HEK293 (cell line): ENCODE data around the gene PXYLP1.

Source experiments
- BCL11B ChIP-seq: fragments of 450-650 bp; formaldehyde crosslinking; IDR thresholded peaks from 2 replicates; pipeline ENCODE4 v1.5.1; 2016; ENCODE audit warnings: low read depth, missing biosample characterization, missing genetic modification characterization
- BCL6B ChIP-seq: fragments of 450-650 bp; formaldehyde crosslinking; IDR thresholded peaks from 2 replicates; pipeline ENCODE4 v1.5.1; 2017; ENCODE audit warnings: missing biosample characterization, missing genetic modification characterization
- KLF1 ChIP-seq: fragments of 450-650 bp; formaldehyde crosslinking; IDR thresholded peaks from 2 replicates; pipeline ENCODE4 v1.5.1; 2016; ENCODE audit warnings: missing biosample characterization, missing genetic modification characterization
- KLF7 ChIP-seq: fragments of 450-650 bp; formaldehyde crosslinking; IDR thresholded peaks from 2 replicates; pipeline ENCODE4 v1.5.1; 2016; ENCODE audit warnings: missing biosample characterization, missing genetic modification characterization, borderline replicate concordance
- PRDM2 ChIP-seq: fragments of 450-650 bp; formaldehyde crosslinking; IDR thresholded peaks from 2 replicates; pipeline ENCODE4 v1.5.1; 2016; ENCODE audit warnings: missing biosample characterization, missing genetic modification characterization, borderline replicate concordance
- SCRT1 ChIP-seq: fragments of 450-650 bp; formaldehyde crosslinking; IDR thresholded peaks from 2 replicates; pipeline ENCODE4 v1.5.1; 2016; ENCODE audit warnings: missing biosample characterization, missing genetic modification characterization, borderline replicate concordance
- YY2 ChIP-seq: fragments of 450-650 bp; formaldehyde crosslinking; IDR thresholded peaks from 2 replicates; pipeline ENCODE4 v1.5.1; 2016; ENCODE audit warnings: missing biosample characterization, missing genetic modification characterization
- ZBTB20 ChIP-seq: fragments of 450-650 bp; formaldehyde crosslinking; IDR thresholded peaks from 2 replicates; pipeline ENCODE4 v1.5.1; 2016; ENCODE audit warnings: missing biosample characterization, missing genetic modification characterization
- ZEB2 ChIP-seq: fragments of 450-650 bp; formaldehyde crosslinking; IDR thresholded peaks from 2 replicates; pipeline ENCODE4 v1.5.1; 2016; ENCODE audit warnings: missing biosample characterization, missing genetic modification characterization
- ZFHX2 ChIP-seq: fragments of 450-650 bp; formaldehyde crosslinking; conservative IDR thresholded peaks from 2 replicates; pipeline ENCODE4 v1.5.1; 2016; ENCODE audit warnings: missing biosample characterization, missing genetic modification characterization
- ZNF140 ChIP-seq: fragments of 450-650 bp; formaldehyde crosslinking; IDR thresholded peaks from 2 replicates; pipeline ENCODE4 v1.5.1; 2016; ENCODE audit warnings: missing biosample characterization, missing genetic modification characterization
- ZNF146 ChIP-seq: fragments of 450-650 bp; formaldehyde crosslinking; IDR thresholded peaks from 2 replicates; pipeline ENCODE4 v1.5.1; 2016; ENCODE audit warnings: missing biosample characterization, missing genetic modification characterization
- ZNF148 ChIP-seq: fragments of 450-650 bp; formaldehyde crosslinking; IDR thresholded peaks from 2 replicates; pipeline ENCODE4 v1.5.0; 2017; ENCODE audit warnings: missing biosample characterization, missing genetic modification characterization, borderline replicate concordance
- ZNF157 ChIP-seq: fragments of 450-650 bp; formaldehyde crosslinking; IDR thresholded peaks from 2 replicates; pipeline ENCODE4 v1.5.1; 2016; ENCODE audit warnings: missing biosample characterization, missing genetic modification characterization
- ZNF16 ChIP-seq: fragments of 450-650 bp; formaldehyde crosslinking; IDR thresholded peaks from 2 replicates; pipeline ENCODE4 v1.5.1; 2016; ENCODE audit warnings: low read depth, missing biosample characterization, missing genetic modification characterization
- ZNF239 ChIP-seq: fragments of 450-650 bp; formaldehyde crosslinking; IDR thresholded peaks from 2 replicates; pipeline ENCODE4 v1.5.1; 2016; ENCODE audit warnings: missing biosample characterization, missing genetic modification characterization
- ZNF274 ChIP-seq, 2 experiments: fragments of 200-500 bp in 1 of 2; fragments of 450-650 bp in 1 of 2; sonication (Bioruptor generic) in 1 of 2; formaldehyde crosslinking in 1 of 2; IDR thresholded peaks; 2 replicates each; pipeline versions ENCODE4 v1.5.1 to v1.6.1; 2014 to 2016; ENCODE audit warnings: borderline replicate concordance in 1 of 2, inconsistent platforms in 1 of 2, low read length in 1 of 2, missing biosample characterization in 1 of 2, missing genetic modification characterization in 1 of 2
- ZNF324 ChIP-seq: fragments of 450-650 bp; formaldehyde crosslinking; IDR thresholded peaks from 2 replicates; pipeline ENCODE4 v1.5.1; 2016; ENCODE audit warnings: missing biosample characterization, missing genetic modification characterization
- ZNF394 ChIP-seq: fragments of 450-650 bp; formaldehyde crosslinking; IDR thresholded peaks from 2 replicates; pipeline ENCODE4 v1.5.1; 2016; ENCODE audit warnings: missing biosample characterization, missing genetic modification characterization, mild to moderate bottlenecking, moderate library complexity, borderline replicate concordance
- ZNF596 ChIP-seq: fragments of 450-650 bp; IDR thresholded peaks from 2 replicates; pipeline ENCODE4 v1.5.0; 2018; ENCODE audit warnings: missing biosample characterization, mild to moderate bottlenecking, missing genetic modification characterization, moderate library complexity
- ZNF654 ChIP-seq: fragments of 450-650 bp; formaldehyde crosslinking; IDR thresholded peaks from 2 replicates; pipeline ENCODE4 v1.5.1; 2016; ENCODE audit warnings: low read depth, missing biosample characterization, missing genetic modification characterization
- ZNF843 ChIP-seq: fragments of 450-650 bp; formaldehyde crosslinking; IDR thresholded peaks from 2 replicates; pipeline ENCODE4 v1.5.1; 2016; ENCODE audit warnings: missing biosample characterization, missing genetic modification characterization
- TF ChIP-seq, protein P1 (sequence below): fragments of 450-650 bp; formaldehyde crosslinking; IDR thresholded peaks from 2 replicates; pipeline ENCODE4 v1.5.1; 2017; ENCODE audit warnings: missing biosample characterization, mild to moderate bottlenecking, missing genetic modification characterization, moderate library complexity
- TF ChIP-seq, protein P2 (sequence below): fragments of 450-650 bp; formaldehyde crosslinking; IDR thresholded peaks from 2 replicates; pipeline ENCODE4 v1.5.1; 2017; ENCODE audit warnings: missing biosample characterization, missing genetic modification characterization

The PXYLP1 gene

GRCh38 chr3:141311496-141312353 lies 80.1 kb downstream of the PXYLP1 start (continued):
- TF ChIP-seq ZNF148 (tag by site-specific recombination): no peak
- TF ChIP-seq BCL6B: 0 out of 2 replicates have a peak, but pooled peaks have one; percentile 30
- no peak for TF ChIP-seq ZNF596 (tag by site-specific recombination)
- peak; percentile 64 for TF ChIP-seq ZNF654
- no peak for TF ChIP-seq ZNF157 (tag by site-specific recombination)
- no peak for TF ChIP-seq ZNF239 (tag by site-specific recombination)
- no peak for TF ChIP-seq ZNF274 (IDR thresholded peaks at IDR 0.05; ENCODE audit: low read length)
- no peak for TF ChIP-seq ZNF274 (tag by site-specific recombination; IDR thresholded peaks at IDR 0.05; ENCODE audit: borderline replicate concordance)
- peak; percentile 96 for TF ChIP-seq SCRT1
- TF ChIP-seq ZNF146 (tag by site-specific recombination): no peak
- peak; percentile 44 for TF ChIP-seq ZNF843
- no peak for TF ChIP-seq ZNF324 (tag by site-specific recombination)
- TF ChIP-seq PRDM2: no peak
- peak; percentile 74 for TF ChIP-seq ZFHX2 (tag by site-specific recombination)
- TF ChIP-seq ZNF140 (tag by site-specific recombination): no peak
- TF ChIP-seq, protein P1, sequence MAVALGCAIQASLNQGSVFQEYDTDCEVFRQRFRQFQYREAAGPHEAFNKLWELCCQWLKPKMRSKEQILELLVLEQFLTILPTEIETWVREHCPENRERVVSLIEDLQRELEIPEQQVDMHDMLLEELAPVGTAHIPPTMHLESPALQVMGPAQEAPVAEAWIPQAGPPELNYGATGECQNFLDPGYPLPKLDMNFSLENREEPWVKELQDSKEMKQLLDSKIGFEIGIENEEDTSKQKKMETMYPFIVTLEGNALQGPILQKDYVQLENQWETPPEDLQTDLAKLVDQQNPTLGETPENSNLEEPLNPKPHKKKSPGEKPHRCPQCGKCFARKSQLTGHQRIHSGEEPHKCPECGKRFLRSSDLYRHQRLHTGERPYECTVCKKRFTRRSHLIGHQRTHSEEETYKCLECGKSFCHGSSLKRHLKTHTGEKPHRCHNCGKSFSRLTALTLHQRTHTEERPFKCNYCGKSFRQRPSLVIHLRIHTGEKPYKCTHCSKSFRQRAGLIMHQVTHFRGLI (tag by site-specific recombination): peak; percentile 95
- TF ChIP-seq BCL11B: no peak
- 0 out of 2 replicates have a peak, but pooled peaks have one; percentile 22 for TF ChIP-seq YY2
- TF ChIP-seq, protein P2, sequence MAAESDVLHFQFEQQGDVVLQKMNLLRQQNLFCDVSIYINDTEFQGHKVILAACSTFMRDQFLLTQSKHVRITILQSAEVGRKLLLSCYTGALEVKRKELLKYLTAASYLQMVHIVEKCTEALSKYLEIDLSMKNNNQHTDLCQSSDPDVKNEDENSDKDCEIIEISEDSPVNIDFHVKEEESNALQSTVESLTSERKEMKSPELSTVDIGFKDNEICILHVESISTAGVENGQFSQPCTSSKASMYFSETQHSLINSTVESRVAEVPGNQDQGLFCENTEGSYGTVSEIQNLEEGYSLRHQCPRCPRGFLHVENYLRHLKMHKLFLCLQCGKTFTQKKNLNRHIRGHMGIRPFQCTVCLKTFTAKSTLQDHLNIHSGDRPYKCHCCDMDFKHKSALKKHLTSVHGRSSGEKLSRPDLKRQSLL (tag by site-specific recombination): no peak
- peak; percentile 77; the same call in 1 of the 2 replicates for TF ChIP-seq KLF7
- TF ChIP-seq ZEB2 (tag by site-specific recombination): peak; percentile 65
- TF ChIP-seq KLF1 (tag by site-specific recombination): peak; percentile 31; the same call in 1 of the 2 replicates
- no peak for TF ChIP-seq ZNF16 (tag by site-specific recombination)
- TF ChIP-seq ZNF394 (tag by site-specific recombination): no peak
- peak; percentile 77; the same call in 1 of the 2 replicates for TF ChIP-seq ZBTB20 (tag by site-specific recombination)
